ENCODE data around the gene SLIT1.

DNA sequence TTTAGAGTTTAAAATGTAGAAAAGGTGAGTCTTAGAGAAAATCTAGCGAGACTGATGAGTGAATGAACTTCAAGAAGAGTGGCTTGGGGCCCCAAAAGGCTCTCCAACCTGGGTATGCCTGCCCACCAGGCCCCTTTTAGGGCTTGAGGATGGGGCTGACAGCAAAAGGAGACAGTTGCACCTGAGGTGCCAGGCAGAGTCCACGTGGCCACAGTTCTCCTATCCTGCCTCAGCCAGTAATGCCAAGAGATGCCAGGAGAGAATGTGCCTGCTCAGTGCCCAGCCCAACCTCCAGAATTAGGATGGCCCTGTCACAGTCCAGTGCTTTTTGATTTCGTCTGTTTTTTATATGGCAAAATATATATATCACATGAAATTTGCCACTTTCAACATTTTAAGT lies 156.5 kb downstream of the SLIT1 start:
- TF ChIP-seq, protein P1, sequence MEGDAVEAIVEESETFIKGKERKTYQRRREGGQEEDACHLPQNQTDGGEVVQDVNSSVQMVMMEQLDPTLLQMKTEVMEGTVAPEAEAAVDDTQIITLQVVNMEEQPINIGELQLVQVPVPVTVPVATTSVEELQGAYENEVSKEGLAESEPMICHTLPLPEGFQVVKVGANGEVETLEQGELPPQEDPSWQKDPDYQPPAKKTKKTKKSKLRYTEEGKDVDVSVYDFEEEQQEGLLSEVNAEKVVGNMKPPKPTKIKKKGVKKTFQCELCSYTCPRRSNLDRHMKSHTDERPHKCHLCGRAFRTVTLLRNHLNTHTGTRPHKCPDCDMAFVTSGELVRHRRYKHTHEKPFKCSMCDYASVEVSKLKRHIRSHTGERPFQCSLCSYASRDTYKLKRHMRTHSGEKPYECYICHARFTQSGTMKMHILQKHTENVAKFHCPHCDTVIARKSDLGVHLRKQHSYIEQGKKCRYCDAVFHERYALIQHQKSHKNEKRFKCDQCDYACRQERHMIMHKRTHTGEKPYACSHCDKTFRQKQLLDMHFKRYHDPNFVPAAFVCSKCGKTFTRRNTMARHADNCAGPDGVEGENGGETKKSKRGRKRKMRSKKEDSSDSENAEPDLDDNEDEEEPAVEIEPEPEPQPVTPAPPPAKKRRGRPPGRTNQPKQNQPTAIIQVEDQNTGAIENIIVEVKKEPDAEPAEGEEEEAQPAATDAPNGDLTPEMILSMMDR (IDR thresholded peaks at IDR 0.05 in 4 of 5, conservative IDR thresholded peaks at IDR 0.05 in 1 of 5): no peak
- TF ChIP-seq POLR2A (IDR thresholded peaks at IDR 0.05): no peak
